PC-3 (cell line): ENCODE data around the gene PSMF1.

ENCODE experiments used
- EZH2 ChIP-seq: fragments of 300-600 bp; sonication (generic); IDR thresholded peaks from one replicate; pipeline ENCODE4 v1.6.1; 2017; ENCODE audit warnings: antibody characterized with exemption, mild to moderate bottlenecking, low read length; ENCODE audit not compliant: unreplicated experiment
- TF ChIP-seq, protein P1 (sequence below): fragments of 300-600 bp; sonication (generic); conservative IDR thresholded peaks from 2 replicates; pipeline ENCODE4 v1.5.1; 2017; ENCODE audit warnings: antibody characterized with exemption, low read depth, mild to moderate bottlenecking, low read length

DNA sequence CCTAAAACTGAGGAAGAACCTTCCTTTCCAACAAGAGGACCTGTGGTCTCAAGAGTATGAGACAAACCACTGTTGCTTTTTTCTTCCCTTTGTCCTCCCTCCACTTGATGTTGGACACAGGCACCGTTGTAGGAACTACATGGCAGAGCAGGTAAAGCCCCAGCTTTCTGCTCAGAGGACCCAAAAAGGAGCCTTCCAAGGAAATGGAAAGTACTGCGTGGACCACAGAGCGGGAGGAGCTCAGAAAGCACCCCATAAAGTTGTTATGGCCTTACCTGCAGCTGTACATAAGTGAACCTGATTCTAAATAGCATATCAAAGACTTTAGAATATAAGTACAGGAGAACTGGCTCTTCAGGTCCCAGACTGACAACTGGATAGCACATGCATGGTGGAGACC lies 36.9 kb downstream of the PSMF1 start:
- TF ChIP-seq, protein P1, sequence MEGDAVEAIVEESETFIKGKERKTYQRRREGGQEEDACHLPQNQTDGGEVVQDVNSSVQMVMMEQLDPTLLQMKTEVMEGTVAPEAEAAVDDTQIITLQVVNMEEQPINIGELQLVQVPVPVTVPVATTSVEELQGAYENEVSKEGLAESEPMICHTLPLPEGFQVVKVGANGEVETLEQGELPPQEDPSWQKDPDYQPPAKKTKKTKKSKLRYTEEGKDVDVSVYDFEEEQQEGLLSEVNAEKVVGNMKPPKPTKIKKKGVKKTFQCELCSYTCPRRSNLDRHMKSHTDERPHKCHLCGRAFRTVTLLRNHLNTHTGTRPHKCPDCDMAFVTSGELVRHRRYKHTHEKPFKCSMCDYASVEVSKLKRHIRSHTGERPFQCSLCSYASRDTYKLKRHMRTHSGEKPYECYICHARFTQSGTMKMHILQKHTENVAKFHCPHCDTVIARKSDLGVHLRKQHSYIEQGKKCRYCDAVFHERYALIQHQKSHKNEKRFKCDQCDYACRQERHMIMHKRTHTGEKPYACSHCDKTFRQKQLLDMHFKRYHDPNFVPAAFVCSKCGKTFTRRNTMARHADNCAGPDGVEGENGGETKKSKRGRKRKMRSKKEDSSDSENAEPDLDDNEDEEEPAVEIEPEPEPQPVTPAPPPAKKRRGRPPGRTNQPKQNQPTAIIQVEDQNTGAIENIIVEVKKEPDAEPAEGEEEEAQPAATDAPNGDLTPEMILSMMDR: no peak
- no peak for TF ChIP-seq EZH2
